C4-2B (cell line): Measurements from ENCODE around the gene UNC13B.

Experiments used
- ZFX ChIP-seq: fragments of 450-650 bp; IDR thresholded peaks from 2 replicates; pipeline ENCODE4 v1.6.1; 2017
- TF ChIP-seq, protein P1 (sequence below): fragments of 450-650 bp; conservative IDR thresholded peaks from 2 replicates; pipeline ENCODE4 v1.5.1; 2017; ENCODE audit warnings: mild to moderate bottlenecking

DNA sequence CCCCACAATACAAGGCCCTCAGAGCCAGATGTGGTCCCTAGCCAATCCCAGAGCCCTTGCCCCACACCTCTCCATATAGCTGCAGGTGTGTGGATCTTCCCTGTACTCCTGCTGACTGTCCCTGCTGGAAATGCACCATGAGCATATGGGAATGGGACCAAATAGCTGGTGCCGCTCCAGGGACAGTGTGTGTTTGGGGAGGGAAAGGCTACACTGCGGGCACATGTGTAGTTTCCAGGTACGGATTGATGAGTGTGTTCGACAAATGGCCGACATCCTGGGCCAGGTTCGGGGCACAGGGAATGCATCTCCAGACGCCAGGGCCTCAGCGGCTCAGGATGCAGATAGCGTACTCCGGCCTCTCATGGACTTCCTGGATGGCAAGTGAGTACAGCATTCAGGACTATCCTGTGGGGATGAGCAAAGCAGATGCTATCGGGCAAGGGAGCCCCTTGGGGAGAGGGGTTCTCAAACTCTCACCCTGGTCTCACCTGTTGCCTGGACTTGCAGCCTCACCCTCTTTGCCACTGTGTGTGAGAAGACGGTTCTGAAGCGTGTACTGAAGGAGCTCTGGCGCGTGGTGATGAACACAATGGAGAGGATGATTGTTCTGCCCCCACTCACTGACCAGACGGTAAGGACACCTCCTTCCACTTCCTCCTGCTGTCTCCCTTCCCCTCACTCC is 237.0 kb downstream of the UNC13B start:
- TF ChIP-seq, protein P1, sequence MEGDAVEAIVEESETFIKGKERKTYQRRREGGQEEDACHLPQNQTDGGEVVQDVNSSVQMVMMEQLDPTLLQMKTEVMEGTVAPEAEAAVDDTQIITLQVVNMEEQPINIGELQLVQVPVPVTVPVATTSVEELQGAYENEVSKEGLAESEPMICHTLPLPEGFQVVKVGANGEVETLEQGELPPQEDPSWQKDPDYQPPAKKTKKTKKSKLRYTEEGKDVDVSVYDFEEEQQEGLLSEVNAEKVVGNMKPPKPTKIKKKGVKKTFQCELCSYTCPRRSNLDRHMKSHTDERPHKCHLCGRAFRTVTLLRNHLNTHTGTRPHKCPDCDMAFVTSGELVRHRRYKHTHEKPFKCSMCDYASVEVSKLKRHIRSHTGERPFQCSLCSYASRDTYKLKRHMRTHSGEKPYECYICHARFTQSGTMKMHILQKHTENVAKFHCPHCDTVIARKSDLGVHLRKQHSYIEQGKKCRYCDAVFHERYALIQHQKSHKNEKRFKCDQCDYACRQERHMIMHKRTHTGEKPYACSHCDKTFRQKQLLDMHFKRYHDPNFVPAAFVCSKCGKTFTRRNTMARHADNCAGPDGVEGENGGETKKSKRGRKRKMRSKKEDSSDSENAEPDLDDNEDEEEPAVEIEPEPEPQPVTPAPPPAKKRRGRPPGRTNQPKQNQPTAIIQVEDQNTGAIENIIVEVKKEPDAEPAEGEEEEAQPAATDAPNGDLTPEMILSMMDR, result no peak
- TF ChIP-seq ZFX, result no peak
